ENCODE results near the gene ZNF8. TPM values are rescaled to one million over a fixed set of nuclear protein-coding genes. Genes with fewer than 3 reads are reported as not detected.

The ZNF8 gene
- total RNA-seq, 4 donors from 2014 or later, result 3.0 to 12.8 (median 8.9) TPM

DNA sequence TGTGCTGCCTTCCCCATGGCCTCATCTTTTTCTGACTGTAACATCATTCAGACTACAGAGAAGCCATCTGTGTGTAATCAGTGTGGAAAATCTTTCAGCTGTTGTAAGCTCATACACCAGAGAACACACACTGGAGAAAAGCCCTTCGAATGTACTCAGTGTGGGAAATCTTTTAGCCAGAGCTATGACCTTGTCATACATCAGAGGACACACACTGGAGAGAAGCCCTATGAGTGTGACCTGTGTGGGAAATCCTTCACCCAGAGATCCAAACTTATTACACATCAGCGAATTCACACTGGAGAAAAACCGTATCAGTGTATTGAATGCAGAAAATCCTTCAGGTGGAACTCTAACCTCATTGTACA lies 17.2 kb upstream of the ZNF8 start:
- 89 to 97% methylated on average over 3 of the region's 3 CpGs for WGBS, 2 donors
- no peak overlapping the region for H3K4me3 ChIP-seq (ENCODE audit: low read depth, poor library complexity, severe bottlenecking)
- intact Hi-C loops (cut with DNase I; ENCODE audit: low total_unique reads), result no loop called here
- TF ChIP-seq, protein P1, sequence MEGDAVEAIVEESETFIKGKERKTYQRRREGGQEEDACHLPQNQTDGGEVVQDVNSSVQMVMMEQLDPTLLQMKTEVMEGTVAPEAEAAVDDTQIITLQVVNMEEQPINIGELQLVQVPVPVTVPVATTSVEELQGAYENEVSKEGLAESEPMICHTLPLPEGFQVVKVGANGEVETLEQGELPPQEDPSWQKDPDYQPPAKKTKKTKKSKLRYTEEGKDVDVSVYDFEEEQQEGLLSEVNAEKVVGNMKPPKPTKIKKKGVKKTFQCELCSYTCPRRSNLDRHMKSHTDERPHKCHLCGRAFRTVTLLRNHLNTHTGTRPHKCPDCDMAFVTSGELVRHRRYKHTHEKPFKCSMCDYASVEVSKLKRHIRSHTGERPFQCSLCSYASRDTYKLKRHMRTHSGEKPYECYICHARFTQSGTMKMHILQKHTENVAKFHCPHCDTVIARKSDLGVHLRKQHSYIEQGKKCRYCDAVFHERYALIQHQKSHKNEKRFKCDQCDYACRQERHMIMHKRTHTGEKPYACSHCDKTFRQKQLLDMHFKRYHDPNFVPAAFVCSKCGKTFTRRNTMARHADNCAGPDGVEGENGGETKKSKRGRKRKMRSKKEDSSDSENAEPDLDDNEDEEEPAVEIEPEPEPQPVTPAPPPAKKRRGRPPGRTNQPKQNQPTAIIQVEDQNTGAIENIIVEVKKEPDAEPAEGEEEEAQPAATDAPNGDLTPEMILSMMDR (IDR thresholded peaks at IDR 0.05), result no peak
- no peak for TF ChIP-seq POLR2A (IDR thresholded peaks at IDR 0.05)
- no peak for DNase-seq (ENCODE audit: low spot score in 2 of 2)

DNA sequence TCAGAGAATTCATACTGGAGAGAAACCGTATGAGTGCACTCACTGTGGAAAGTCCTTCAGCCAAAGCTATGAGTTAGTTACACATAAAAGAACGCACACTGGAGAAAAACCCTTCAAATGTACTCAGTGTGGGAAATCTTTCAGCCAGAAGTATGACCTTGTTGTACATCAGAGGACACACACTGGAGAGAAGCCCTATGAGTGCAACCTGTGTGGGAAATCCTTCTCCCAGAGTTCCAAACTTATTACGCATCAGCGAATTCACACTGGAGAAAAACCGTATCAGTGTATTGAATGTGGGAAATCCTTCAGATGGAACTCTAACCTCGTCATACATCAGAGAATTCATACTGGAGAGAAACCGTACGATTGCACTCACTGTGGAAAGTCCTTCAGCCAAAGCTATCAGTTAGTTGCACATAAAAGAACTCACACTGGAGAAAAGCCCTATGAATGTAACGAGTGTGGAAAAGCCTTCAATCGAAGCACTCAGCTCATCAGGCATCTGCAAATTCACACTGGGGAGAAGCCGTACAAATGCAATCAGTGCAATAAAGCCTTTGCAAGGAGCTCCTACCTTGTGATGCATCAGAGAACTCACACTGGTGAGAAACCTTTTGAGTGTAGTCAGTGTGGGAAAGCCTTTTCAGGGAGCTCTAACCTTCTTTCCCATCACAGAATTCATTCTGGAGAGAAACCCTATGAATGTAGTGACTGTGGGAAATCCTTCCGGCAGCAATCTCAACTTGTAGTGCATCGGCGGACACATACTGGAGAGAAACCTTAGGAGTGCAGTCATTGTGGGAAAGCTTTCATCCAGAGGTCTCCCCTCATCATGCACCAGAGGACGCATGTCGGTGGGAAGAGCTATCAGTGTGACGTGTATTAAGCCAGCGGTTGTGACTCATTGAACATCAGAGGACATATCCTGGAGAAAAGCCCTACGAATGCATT lies 16.5 kb upstream of the ZNF8 start:
- intact Hi-C loops (cut with DNase I; ENCODE audit: low total_unique reads), result no loop called here
- no peak for DNase-seq (ENCODE audit: low spot score in 2 of 2)
- H3K4me3 ChIP-seq (ENCODE audit: low read depth, poor library complexity, severe bottlenecking), result no peak overlapping the region
- TF ChIP-seq, protein P1 (IDR thresholded peaks at IDR 0.05), result no peak
- TF ChIP-seq POLR2A (IDR thresholded peaks at IDR 0.05), result no peak
- WGBS, 2 donors, result 95 to 97% methylated on average over 19 of the region's 19 CpGs

DNA sequence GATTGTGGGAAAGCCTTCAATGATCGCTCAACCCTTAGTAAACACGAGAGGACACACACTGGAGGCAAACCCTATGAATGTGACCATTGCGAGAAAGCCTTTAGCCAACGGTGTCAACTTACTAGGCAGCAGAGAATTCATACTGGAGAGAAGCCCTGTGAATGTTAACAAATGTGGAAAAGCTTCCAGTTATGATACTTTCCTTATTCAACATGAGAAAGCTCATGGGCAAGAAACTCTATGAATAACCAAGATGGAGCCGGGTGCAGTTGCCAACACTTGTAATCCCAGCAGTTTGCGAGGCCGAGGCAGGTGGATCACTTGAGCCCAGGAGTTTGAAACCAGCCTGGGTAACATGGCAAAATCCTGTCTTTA lies 15.8 kb upstream of the ZNF8 start:
- no peak overlapping the region for H3K4me3 ChIP-seq (ENCODE audit: low read depth, poor library complexity, severe bottlenecking)
- WGBS, 2 donors, result 97% methylated on average over 7 of the region's 7 CpGs
- DNase-seq (ENCODE audit: low spot score in 2 of 2), result no peak
- intact Hi-C loops (cut with DNase I; ENCODE audit: low total_unique reads), result no loop called here
- TF ChIP-seq POLR2A (IDR thresholded peaks at IDR 0.05), result no peak
- TF ChIP-seq, protein P1 (IDR thresholded peaks at IDR 0.05), result no peak

DNA sequence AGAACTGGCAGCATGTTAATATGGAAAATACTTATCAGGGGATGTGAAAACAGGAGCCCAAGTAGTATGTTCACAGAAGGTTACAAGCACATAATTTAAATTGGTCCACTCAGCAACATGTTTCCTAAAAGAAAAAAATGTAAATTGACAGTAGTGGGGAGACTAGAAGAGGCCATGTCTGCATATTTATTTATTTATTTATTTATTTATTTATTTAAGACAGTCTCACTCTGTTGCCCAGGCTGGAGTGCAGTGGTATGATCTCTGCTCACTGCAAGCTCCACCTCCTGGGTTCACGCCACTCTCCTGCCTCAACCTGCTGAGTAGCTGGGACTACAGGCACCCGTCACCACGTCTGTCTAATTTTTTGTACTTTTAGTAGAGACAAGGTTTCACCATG lies 13.7 kb upstream of the ZNF8 start:
- TF ChIP-seq POLR2A (IDR thresholded peaks at IDR 0.05), result no peak
- DNase-seq (ENCODE audit: low spot score in 2 of 2), result no peak
- WGBS, 2 donors, result 97 to 100% methylated on average over 3 of the region's 3 CpGs
- intact Hi-C loops (cut with DNase I; ENCODE audit: low total_unique reads), result no loop called here
- no peak overlapping the region for H3K4me3 ChIP-seq (ENCODE audit: low read depth, poor library complexity, severe bottlenecking)

DNA sequence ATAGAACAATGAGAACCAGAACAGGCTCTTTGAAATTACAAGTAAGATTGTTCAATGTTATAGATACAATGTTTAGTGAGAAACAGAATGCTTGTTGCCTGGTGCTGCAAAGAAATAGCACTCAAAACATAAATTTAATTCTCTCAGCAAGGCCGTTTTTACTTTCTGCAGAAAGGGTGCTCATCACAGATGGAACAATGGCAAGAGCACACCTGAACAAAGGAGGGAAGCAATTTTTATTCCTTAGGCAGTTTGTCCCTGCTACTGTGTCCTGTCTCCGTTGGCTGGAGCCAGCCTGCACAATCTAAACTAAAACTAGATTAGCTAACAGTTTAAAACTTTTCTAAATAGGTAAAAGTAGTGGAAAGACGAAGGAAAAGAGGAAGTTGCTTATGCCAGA lies 10.4 kb upstream of the ZNF8 start:
- 94 to 95% methylated on average over 3 of the region's 3 CpGs for WGBS, 2 donors
- intact Hi-C loops (cut with DNase I; ENCODE audit: low total_unique reads), result no loop called here

DNA sequence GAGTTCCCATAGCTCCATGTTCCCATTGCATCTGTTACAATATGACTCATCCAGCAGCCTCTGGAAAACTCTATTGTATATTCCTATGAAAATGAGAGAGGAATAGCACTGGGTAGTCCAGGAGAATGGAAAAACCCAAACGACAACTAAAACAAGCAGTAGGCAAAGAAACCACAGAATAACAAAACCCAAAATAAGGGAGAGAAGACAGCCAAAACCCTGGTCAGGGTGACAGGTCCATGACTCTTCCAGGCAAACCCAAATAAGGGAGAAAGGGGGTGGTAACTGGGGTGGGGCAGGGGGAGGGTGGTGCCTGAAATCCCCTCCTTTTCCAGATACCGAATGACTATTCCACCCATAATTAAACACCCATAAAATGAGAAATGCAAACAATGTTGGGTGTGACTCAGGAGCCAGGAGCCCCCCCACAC lies 4.0 kb upstream of the ZNF8 start:
- no peak for DNase-seq (ENCODE audit: low spot score in 2 of 2)
- H3K4me3 ChIP-seq (ENCODE audit: low read depth, poor library complexity, severe bottlenecking), result no peak overlapping the region
- 79 to 86% methylated on average over 2 of the region's 2 CpGs for WGBS, 2 donors
- no peak for TF ChIP-seq POLR2A (IDR thresholded peaks at IDR 0.05)
- TF ChIP-seq, protein P1 (IDR thresholded peaks at IDR 0.05), result no peak
- intact Hi-C loops (cut with DNase I; ENCODE audit: low total_unique reads), result no loop called here

More for the DNA sequence above, 10.4 kb upstream of the ZNF8 start:
- no peak for DNase-seq (ENCODE audit: low spot score in 2 of 2)
- H3K4me3 ChIP-seq (ENCODE audit: low read depth, poor library complexity, severe bottlenecking), result no peak overlapping the region
- TF ChIP-seq, protein P1 (IDR thresholded peaks at IDR 0.05), result no peak
- TF ChIP-seq POLR2A (IDR thresholded peaks at IDR 0.05), result no peak
